Mucosa of rectum (tissue), 2 donors: Measurements from ENCODE around the gene ZNF454.

Experiments
- H3K27ac ChIP-seq, 2 donors: one replicate each; pipeline ENCODE4 v1.7.0; 2013; ENCODE audit warnings: inconsistent platforms in 2 of 2, low read depth in 2 of 2, low read length in 2 of 2
- H3K27me3 ChIP-seq, 2 donors: one replicate each; pipeline ENCODE4 v1.7.0; 2013; ENCODE audit warnings: low read length in 2 of 2; ENCODE audit not compliant: control insufficient read depth in 2 of 2, insufficient read depth in 2 of 2
- H3K36me3 ChIP-seq, 2 donors: one replicate each; pipeline ENCODE4 v1.7.0; 2013; ENCODE audit warnings: low read length in 2 of 2; ENCODE audit not compliant: control insufficient read depth in 2 of 2, insufficient read depth in 2 of 2
- H3K4me1 ChIP-seq, 2 donors: one replicate each; pipeline ENCODE4 v1.7.0; 2013; ENCODE audit warnings: low read length in 2 of 2, mild to moderate bottlenecking in 1 of 2; ENCODE audit not compliant: control insufficient read depth in 2 of 2, insufficient read depth in 2 of 2
- H3K4me3 ChIP-seq, 2 donors: one replicate each; pipeline ENCODE4 v1.7.0; 2013; ENCODE audit warnings: low read length in 2 of 2
- H3K9ac ChIP-seq, 2 donors: one replicate each; pipeline ENCODE4 v1.7.0; 2013; ENCODE audit warnings: low read length in 2 of 2, low read depth in 1 of 2, mild to moderate bottlenecking in 1 of 2
- H3K9me3 ChIP-seq, 2 donors: one replicate each; pipeline ENCODE4 v1.7.0; 2013; ENCODE audit warnings: low read length in 2 of 2; ENCODE audit not compliant: control insufficient read depth in 2 of 2
- donor health status: healthy.
- donor health status: Normal muscosa, but diverticular disease.

Gene ZNF454

GRCh38 chr5:178983728-178984127 is 42.7 kb downstream of the ZNF454 start:
- Histone ChIP-seq H3K27me3 (no peaks in the 10 kb centered on the region), H3K36me3 (no peaks in the 10 kb centered on the region), H3K4me1 (no peaks in the 10 kb centered on the region), H3K9ac (no peak overlapping the region), H3K27ac (no peak overlapping the region), H3K4me3 (no peak overlapping the region), H3K9me3 (peaks cover 6 to 9% of the 10 kb centered on the region in 2 donors)

- Histone ChIP-seq H3K9ac (no peak overlapping the region), H3K27me3 (no peaks in the 10 kb centered on the region), H3K27ac (no peak overlapping the region), H3K4me1 (no peaks in the 10 kb centered on the region), H3K36me3 (no peaks in the 10 kb centered on the region), H3K4me3 (no peak overlapping the region), H3K9me3 (peaks cover 9% of the 10 kb centered on the region in 2 donors)
Measured at GRCh38 chr5:178984145-178985072, 43.4 kb downstream of the ZNF454 start.

DNA sequence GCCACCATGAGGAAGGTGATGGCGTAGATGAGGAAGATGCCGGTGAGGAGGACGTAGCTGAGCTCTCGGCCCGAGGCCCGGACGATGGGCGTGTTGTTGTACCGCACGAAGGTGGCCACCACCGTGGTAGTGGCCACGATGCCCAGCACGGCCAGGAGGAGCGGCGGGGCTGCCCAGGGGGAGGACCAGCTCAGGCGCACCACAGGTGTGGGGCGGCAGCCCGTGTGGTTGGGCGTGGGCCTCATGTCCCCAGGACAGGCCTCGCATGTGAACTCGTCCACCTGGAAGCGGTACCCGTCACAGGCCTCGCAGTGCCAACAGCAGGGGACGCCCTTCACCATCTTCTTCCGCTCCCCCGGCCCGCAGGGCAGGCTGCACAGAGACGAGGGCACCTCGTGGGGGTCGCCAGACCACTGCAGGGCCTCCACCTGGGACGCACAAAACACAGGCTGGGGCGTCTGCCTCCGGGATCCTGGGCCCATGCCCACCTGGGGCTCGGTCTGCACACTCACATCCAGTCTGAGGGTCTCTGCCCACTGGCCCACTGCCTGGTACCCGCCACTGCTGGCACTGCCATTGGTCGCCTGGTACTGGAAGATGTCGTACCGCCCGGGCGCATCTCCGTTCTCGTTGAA is 45.4 kb downstream of the ZNF454 start:
- Histone ChIP-seq H3K4me1 (no peaks in the 10 kb centered on the region), H3K9me3 (peaks cover 10 to 14% of the 10 kb centered on the region in 2 donors), H3K36me3 (no peaks in the 10 kb centered on the region), H3K9ac (no peak overlapping the region), H3K27ac (no peak overlapping the region), H3K27me3 (no peaks in the 10 kb centered on the region), H3K4me3 (no peak overlapping the region)

- peaks cover 9 to 12% of the 10 kb centered on the region in 2 donors for H3K9me3 ChIP-seq
- no peaks in the 10 kb centered on the region for H3K36me3 ChIP-seq
- H3K27ac ChIP-seq: no peak overlapping the region
- H3K27me3 ChIP-seq: no peaks in the 10 kb centered on the region
- no peak overlapping the region for H3K4me3 ChIP-seq
- H3K9ac ChIP-seq: no peak overlapping the region
- H3K4me1 ChIP-seq: no peaks in the 10 kb centered on the region
Measured at GRCh38 chr5:178988436-178989220, 47.6 kb downstream of the ZNF454 start.

- Histone ChIP-seq H3K4me3 (no peak overlapping the region), H3K36me3 (no peaks in the 10 kb centered on the region), H3K9ac (no peak overlapping the region), H3K27ac (no peak overlapping the region), H3K4me1 (no peaks in the 10 kb centered on the region), H3K9me3 (peaks cover 7 to 12% of the 10 kb centered on the region in 2 donors), H3K27me3 (no peaks in the 10 kb centered on the region)
Measured at GRCh38 chr5:178989311-178989710, 48.3 kb downstream of the ZNF454 start.

- H3K36me3 ChIP-seq: no peaks in the 10 kb centered on the region
- no peak overlapping the region for H3K9ac ChIP-seq
- no peak overlapping the region for H3K4me3 ChIP-seq
- peaks cover 7 to 9% of the 10 kb centered on the region in 2 donors for H3K9me3 ChIP-seq
- H3K27me3 ChIP-seq: no peaks in the 10 kb centered on the region
- no peaks in the 10 kb centered on the region for H3K4me1 ChIP-seq
- H3K27ac ChIP-seq: no peak overlapping the region
Measured at GRCh38 chr5:178990491-178990890, 49.5 kb downstream of the ZNF454 start.

DNA sequence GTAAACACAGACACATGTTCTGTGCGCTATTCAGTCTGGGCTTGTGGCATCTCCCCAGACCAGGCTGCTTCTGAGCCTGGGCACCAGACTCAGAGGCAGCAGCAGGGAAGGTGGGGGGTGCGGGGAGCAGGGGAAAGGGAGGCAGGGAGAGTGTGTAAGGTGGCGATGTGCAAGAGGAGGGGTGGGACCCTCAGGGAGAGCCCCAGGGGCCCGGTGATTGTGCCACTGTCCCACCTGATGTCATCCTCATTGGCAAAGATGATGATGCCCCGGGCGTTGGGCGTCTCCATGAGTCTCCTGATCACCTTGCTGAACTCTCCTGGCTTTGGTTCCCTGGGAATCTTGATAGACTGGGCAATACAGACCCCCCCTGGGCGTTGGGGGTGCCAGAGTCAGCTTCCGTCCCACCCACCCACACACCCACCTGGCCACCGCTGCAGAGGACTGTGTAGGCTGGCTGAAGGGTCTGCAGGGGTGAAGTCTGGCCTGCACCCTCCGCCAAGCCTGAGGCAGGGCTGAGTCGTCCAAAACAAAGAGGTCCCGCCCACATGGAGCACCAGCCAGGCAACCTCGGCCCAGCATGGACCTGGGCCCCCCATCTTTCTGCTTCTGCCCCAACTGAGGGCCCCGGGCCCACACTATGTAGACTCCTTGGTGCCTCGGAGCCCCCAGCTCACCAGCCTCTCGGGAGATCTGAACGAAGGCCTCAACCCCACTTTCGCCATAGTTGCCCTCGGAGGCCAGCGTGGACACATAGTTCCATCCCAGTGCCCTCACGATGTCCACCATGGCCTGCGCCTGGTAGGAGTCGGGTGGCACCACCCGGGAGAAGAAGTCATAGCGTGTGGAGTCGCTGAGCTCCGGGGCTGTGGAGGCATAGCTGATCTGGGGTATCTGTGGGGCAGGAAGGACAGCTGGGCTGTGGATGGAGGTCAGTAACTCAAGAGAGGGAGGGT is 50.5 kb downstream of the ZNF454 start:
- H3K9me3 ChIP-seq: peaks cover 7% of the 10 kb centered on the region in 2 donors
- no peaks in the 10 kb centered on the region for H3K36me3 ChIP-seq
- no peaks in the 10 kb centered on the region for H3K4me1 ChIP-seq
- H3K27ac ChIP-seq: no peak overlapping the region
- H3K4me3 ChIP-seq: no peak overlapping the region
- H3K9ac ChIP-seq: no peak overlapping the region
- H3K27me3 ChIP-seq: no peaks in the 10 kb centered on the region

DNA sequence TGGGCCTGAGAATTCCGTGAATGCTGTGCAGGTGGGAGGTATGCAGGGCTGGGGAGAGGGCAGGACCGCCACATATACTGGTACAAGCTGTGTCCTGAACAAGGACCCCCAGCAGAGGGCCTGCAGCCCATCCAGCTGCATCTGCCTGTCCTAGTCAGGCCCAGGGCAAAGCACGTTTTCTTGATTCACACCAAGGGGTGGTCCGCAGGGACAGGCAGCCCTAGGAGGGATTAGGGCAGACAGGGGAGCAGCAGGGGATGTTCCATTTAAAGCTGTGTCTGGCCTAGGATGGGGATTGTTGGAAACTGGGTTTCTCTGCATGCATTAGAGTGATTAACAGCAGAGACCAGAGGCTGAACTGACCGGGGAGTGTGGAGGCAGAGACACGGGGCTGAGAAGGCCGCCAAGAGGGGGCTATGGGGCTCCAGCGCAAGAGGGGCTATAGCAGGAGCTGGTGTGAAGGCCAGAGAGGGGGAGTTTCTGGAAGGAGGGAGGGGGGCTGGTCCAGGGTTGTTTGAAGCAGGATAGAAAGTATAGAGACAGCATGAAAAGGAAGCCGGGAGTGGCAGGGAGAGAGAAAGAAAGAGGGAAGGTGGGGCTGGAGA is 51.4 kb downstream of the ZNF454 start:
- Histone ChIP-seq H3K9me3 (peaks cover 7 to 8% of the 10 kb centered on the region in 2 donors), H3K36me3 (no peaks in the 10 kb centered on the region), H3K27me3 (no peaks in the 10 kb centered on the region), H3K4me3 (no peak overlapping the region), H3K9ac (no peak overlapping the region), H3K4me1 (no peaks in the 10 kb centered on the region), H3K27ac (no peak overlapping the region)

DNA sequence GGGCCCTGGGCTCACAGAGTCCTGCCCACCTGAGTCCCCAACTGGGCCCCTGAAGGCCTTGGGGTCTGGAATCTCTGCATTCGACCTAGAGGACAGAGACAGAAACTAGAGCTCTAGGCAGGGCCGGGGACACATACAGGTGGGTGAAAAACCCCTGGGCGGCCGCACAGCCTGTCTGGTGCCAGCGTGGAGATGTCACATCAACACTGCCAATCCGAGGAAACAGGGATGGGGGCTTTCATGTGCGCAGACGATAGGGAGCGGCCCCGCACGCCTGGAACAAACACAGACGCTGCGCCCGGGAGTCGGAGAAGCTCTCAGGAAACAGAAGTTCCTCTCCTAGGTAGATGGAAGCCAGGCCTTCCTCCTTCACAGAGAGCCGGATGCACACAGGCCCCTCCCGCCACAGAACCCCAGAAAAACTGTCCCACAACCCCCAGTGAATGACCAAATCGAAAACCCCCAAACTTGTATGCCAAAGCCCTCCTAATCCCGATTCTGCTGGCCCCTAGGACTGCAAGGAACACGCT is 52.3 kb downstream of the ZNF454 start:
- Histone ChIP-seq H3K27me3 (no peaks in the 10 kb centered on the region), H3K36me3 (no peaks in the 10 kb centered on the region), H3K9me3 (peaks cover 8 to 9% of the 10 kb centered on the region in 2 donors)

More for the DNA sequence above, 52.3 kb downstream of the ZNF454 start:
- no peaks in the 10 kb centered on the region for H3K4me1 ChIP-seq
- no peak overlapping the region for H3K9ac ChIP-seq
- no peak overlapping the region for H3K27ac ChIP-seq
- H3K4me3 ChIP-seq: no peak overlapping the region
